Aorta (tissue), 5 donors: ENCODE measurements around the gene DNAH17. TPM values are rescaled to one million over a fixed set of nuclear protein-coding genes. Genes with fewer than 3 reads are reported as not detected.

Experiments used
- ATAC-seq: fragments of 200-7000 bp; cut with Tn5 transposase; one replicate; pipeline ENCODE4 v1.9.1; 2022; ENCODE audit warnings: moderate library complexity; ENCODE audit not compliant: low FRiP score
- DNase-seq, 2 donors: peaks; one replicate each; pipeline ENCODE4 v3.0.0-alpha.2; 2020
- H3K27ac ChIP-seq, 2 donors: one replicate each; pipeline ENCODE4 v1.5.1; 2013; ENCODE audit warnings: low read length in 2 of 2, mild to moderate bottlenecking in 2 of 2, moderate library complexity in 2 of 2, control low read depth in 1 of 2, inconsistent platforms in 1 of 2, low read depth in 1 of 2
- H3K27me3 ChIP-seq, 2 donors: one replicate each; pipeline ENCODE4 v1.6.1; 2013; ENCODE audit warnings: control low read depth in 1 of 2, low read length in 1 of 2, mild to moderate bottlenecking in 1 of 2, moderate library complexity in 1 of 2; ENCODE audit not compliant: insufficient read depth in 2 of 2, control insufficient read depth in 1 of 2
- H3K36me3 ChIP-seq, 2 donors: one replicate each; pipeline ENCODE4 v1.6.1; 2013; ENCODE audit warnings: control low read depth in 1 of 2, low read length in 1 of 2, mild to moderate bottlenecking in 1 of 2; ENCODE audit not compliant: insufficient read depth in 2 of 2, control insufficient read depth in 1 of 2
- H3K4me1 ChIP-seq, 2 donors: one replicate each; pipeline ENCODE4 v1.6.1; 2013; ENCODE audit warnings: low read length in 2 of 2, control low read depth in 1 of 2, mild to moderate bottlenecking in 1 of 2, moderate library complexity in 1 of 2; ENCODE audit not compliant: insufficient read depth in 2 of 2, control insufficient read depth in 1 of 2
- H3K4me3 ChIP-seq, 2 donors: one replicate each; pipeline ENCODE4 v1.5.1; 2013; ENCODE audit warnings: low read length in 2 of 2, control low read depth in 1 of 2, mild to moderate bottlenecking in 1 of 2
- H3K9me3 ChIP-seq: one replicate; pipeline ENCODE4 v1.6.1; 2013; ENCODE audit warnings: mild to moderate bottlenecking, low read length; ENCODE audit not compliant: control insufficient read depth
- WGBS, 2 donors: extraction: QIAGEN DNeasy Blood & Tissue Kit; methylation state at CpG; one replicate each; pipeline ENCODE4 v1.1.7; 2013; 5-methylcytosine and 5-hydroxymethylcytosine counted together
- intact Hi-C, 2 donors: fragments of 100-400 bp; cut with DNase I; formaldehyde crosslinking; loops; one replicate each; pipeline versions ENCODE4 v1.14.2 to v1.15.0; 2022
- polyA plus RNA-seq, 2 donors: library from polyadenylated mRNA; stranded (reverse); fragments of 200-250 nt; gene quantifications; one replicate each; pipeline ENCODE4 v1.2.3, GENCODE V29; 2013
- total RNA-seq, 2 donors: library from RNA; stranded (reverse); fragmentation: NEBNext Ultra II Directional; extraction: Animal tissue kit (Norgen Biotek cat#: 25700); gene quantifications; one replicate each; pipeline ENCODE4 v1.2.1, GENCODE V29; 2021
- donor health status: healthy with polysubstance abuse.
- donor health status: Bipolar disorder and iron deficiency.
- donor health status: DM: no; HTN: no; CAD: no.
- donor health status: DM: no; HTN: no; CAD: no.
- donor health status: DM: yes; HTN: yes; CAD: no.

The DNAH17 gene
- total and polyA plus RNA-seq, 4 donors = 0.21 to 0.45 TPM; not detected in 2

- 59 to 66% methylated on average over 17 of the region's 17 CpGs for WGBS, 2 donors
- Histone ChIP-seq H3K4me1 (no peaks in the 10 kb centered on the region), H3K9me3 (peaks cover 2% of the 10 kb centered on the region), H3K36me3 (no peaks in the 10 kb centered on the region), H3K27ac (no peak overlapping the region), H3K27me3 (no peaks in the 10 kb centered on the region), H3K4me3 (no peak overlapping the region)
- DNase-seq (no peak), ATAC-seq (no peak)
- intact Hi-C loops = no loop called here
Measured at GRCh38 chr17:78559749-78560368, 17.3 kb downstream of the DNAH17 start.

DNA sequence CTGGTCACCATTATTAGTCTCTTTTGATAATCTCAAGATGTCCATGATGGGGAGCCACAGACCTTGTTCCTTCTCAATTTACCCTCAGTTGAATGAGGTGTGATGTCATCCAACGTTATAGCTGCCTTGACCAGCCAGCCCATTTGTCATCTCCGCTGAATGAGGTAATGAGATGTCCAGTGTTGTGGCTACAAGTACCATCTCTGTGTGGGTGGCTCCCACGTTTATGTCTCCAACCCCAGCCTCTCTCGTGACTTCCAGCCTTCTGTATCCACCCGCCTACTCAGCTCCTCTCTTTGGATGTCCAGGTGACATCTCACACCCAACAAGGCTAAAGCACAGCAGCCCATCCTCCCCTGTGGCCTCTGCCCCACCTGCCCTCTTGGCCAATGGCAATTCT, 18.2 kb downstream of the DNAH17 start:
- peaks cover 2% of the 10 kb centered on the region for H3K9me3 ChIP-seq
- no peaks in the 10 kb centered on the region for H3K36me3 ChIP-seq
- no peak overlapping the region for H3K27ac ChIP-seq
- no peaks in the 10 kb centered on the region for H3K4me1 ChIP-seq
- intact Hi-C loops = no loop called here
- DNase-seq (no peak), ATAC-seq (no peak)
- WGBS, 2 donors = 80 to 81% methylated on average over 5 of the region's 5 CpGs
- H3K4me3 ChIP-seq = no peak overlapping the region
- H3K27me3 ChIP-seq = no peaks in the 10 kb centered on the region

GRCh38 chr17:78558181-78558850, 18.9 kb downstream of the DNAH17 start:
- ATAC-seq (no peak), DNase-seq (no peak)
- Histone ChIP-seq H3K4me1 (no peaks in the 10 kb centered on the region), H3K27me3 (no peaks in the 10 kb centered on the region), H3K4me3 (no peak overlapping the region), H3K9me3 (peaks cover 2% of the 10 kb centered on the region), H3K27ac (no peak overlapping the region), H3K36me3 (no peaks in the 10 kb centered on the region)
- intact Hi-C loops = no loop called here
- WGBS, 2 donors = 75% methylated on average over 10 of the region's 10 CpGs

- H3K4me1 ChIP-seq = no peaks in the 10 kb centered on the region
- no peak for ATAC-seq
- no peak overlapping the region for H3K27ac ChIP-seq
- no peaks in the 10 kb centered on the region for H3K36me3 ChIP-seq
- 15 to 18% methylated on average over 2 of the region's 2 CpGs for WGBS, 2 donors
- H3K9me3 ChIP-seq = peaks cover 2% of the 10 kb centered on the region
- H3K4me3 ChIP-seq = no peak overlapping the region
- intact Hi-C loops = no loop called here
- no peak for DNase-seq
- H3K27me3 ChIP-seq = no peaks in the 10 kb centered on the region
Measured at GRCh38 chr17:78557598-78558039, 19.6 kb downstream of the DNAH17 start.

DNA sequence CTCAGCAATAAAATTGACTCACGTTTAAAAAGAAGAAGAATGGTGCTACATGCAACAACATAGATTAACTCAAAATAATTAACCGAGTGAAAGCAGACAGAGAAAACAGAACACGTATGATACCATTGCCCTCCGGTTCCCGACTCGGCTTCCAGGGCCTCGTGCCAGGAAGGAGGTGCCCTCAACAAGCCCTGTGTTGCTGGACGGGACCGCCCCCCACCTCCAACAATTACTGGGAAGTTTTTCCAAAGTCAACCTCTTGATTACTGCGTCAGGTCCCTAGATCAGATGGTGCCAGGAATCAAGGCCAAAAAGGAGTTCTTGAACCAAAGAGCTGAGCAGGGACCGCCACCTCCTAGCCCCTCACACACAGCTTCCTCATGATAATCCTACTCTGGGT, 20.4 kb downstream of the DNAH17 start:
- intact Hi-C loops = no loop called here
- Histone ChIP-seq H3K27ac (no peak overlapping the region), H3K9me3 (peaks cover 2% of the 10 kb centered on the region), H3K4me3 (no peak overlapping the region), H3K36me3 (no peaks in the 10 kb centered on the region), H3K4me1 (no peaks in the 10 kb centered on the region), H3K27me3 (no peaks in the 10 kb centered on the region)
- 14 to 20% methylated on average over 11 of the region's 11 CpGs for WGBS, 2 donors
- DNase-seq = peak in 1 of 2 donors; percentile 40
- ATAC-seq = no peak

DNA sequence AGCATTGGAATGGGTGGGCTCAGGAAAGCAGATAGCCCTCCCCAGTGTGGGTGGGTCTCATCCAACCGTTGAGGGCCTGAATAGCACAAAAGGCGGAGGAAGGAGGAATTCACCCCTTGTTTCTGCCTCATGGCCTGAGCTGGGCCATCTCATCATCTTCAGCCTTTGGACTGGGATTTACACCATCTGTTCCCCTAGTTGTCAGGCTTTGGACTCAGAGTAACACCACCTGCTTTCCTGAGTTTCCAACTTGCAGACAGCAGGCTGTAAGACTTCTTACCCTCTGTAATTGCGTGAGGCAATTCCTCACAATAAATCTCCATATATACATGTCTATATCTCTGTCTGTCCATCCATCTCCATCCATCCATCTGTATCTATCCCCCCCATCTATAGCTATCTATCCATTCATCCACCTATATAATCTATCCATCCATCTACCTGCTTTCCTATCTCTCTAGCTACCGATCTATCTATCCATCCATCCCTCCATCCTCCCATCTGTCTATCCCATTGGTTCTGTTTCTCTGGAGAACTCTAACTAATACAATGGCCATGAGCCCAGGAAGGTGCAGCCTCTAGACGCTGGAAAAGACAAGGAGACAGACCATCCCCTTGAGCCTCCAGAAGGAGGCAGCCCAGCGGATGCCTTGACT, 21.3 kb downstream of the DNAH17 start:
- Histone ChIP-seq H3K4me1 (no peaks in the 10 kb centered on the region), H3K4me3 (no peak overlapping the region), H3K27ac (no peak overlapping the region), H3K27me3 (no peaks in the 10 kb centered on the region), H3K36me3 (no peaks in the 10 kb centered on the region), H3K9me3 (peaks cover 2% of the 10 kb centered on the region)
- WGBS, 2 donors = 88 to 89% methylated on average over 6 of the region's 6 CpGs
- intact Hi-C loops = no loop called here
- DNase-seq = no peak
- no peak for ATAC-seq

- intact Hi-C loops = no loop called here
- DNase-seq (no peak), ATAC-seq (no peak)
- Histone ChIP-seq H3K4me1 (no peaks in the 10 kb centered on the region), H3K4me3 (no peak overlapping the region), H3K27me3 (no peaks in the 10 kb centered on the region), H3K9me3 (no peaks in the 10 kb centered on the region), H3K36me3 (no peaks in the 10 kb centered on the region), H3K27ac (no peak overlapping the region)
- WGBS, 2 donors = 86 to 87% methylated on average over 6 of the region's 6 CpGs
Measured at GRCh38 chr17:78550464-78550863, 26.7 kb downstream of the DNAH17 start.

GRCh38 chr17:78548725-78549124, 28.5 kb downstream of the DNAH17 start:
- intact Hi-C loops = no loop called here
- Histone ChIP-seq H3K9me3 (no peaks in the 10 kb centered on the region), H3K4me3 (no peak overlapping the region), H3K36me3 (no peaks in the 10 kb centered on the region), H3K27me3 (no peaks in the 10 kb centered on the region), H3K27ac (no peak overlapping the region), H3K4me1 (no peaks in the 10 kb centered on the region)
- no peak for ATAC-seq
- no peak for DNase-seq
- WGBS, 2 donors = 74 to 78% methylated on average over 5 of the region's 5 CpGs

DNA sequence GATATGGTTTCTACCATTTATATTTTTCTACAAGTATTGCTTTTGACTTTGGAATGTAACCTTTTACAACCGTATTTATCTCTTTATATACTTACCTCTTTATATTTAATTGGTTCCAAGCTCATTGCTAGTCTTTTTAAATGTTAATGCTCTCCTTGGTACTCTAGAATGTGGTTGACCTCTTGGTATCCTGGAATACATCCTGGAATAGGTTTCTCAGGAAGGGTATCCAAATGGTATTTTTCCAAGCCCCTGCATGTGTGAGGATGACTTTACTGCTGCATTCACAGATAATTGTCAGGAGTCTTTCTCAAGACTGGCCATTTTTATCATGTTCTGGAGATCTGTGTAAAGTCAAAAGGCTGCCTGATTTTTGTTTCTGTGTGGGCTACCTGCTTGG, 30.2 kb downstream of the DNAH17 start:
- DNase-seq = no peak

More for the DNA sequence above, 30.2 kb downstream of the DNAH17 start:
- no peak for ATAC-seq
- intact Hi-C loops = no loop called here
- H3K27me3 ChIP-seq = no peaks in the 10 kb centered on the region
- H3K27ac ChIP-seq = no peak overlapping the region
- H3K4me3 ChIP-seq = no peak overlapping the region
- no peaks in the 10 kb centered on the region for H3K36me3 ChIP-seq
- no peaks in the 10 kb centered on the region for H3K4me1 ChIP-seq
- H3K9me3 ChIP-seq = no peaks in the 10 kb centered on the region
- 88 to 95% methylated on average over 1 of the region's 1 CpG for WGBS, 2 donors
